HS-27A (cell line): ENCODE data around the gene IL33.

Experiments
- DNase-seq: peaks from one replicate; pipeline ENCODE4 v3.0.0-alpha.2; 2012; ENCODE audit warnings: low read depth, missing footprints

The IL33 gene

DNA sequence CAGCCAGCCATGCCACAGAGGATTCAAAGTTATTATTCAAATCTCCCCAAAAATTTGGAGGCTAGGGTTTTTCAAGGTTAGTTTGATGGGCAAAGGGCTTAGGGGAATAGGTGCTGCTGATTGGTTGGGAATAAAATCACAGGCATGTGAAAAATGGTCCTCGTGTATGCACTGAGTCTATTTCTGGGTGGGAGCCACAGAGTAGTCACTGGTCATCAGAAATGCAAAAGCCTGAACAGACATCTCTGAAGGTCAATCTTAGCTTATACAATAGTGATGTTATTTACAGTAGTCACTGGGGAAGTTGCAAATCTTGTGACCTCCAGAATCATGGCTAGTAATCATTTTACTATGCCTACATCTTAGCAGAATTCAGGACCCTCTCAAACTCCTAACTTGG is 1.3 kb downstream of the IL33 start:
- no peak for DNase-seq

- no peak for DNase-seq
Observed at GRCh38 chr9:6218099-6218502, 2.5 kb downstream of the IL33 start.

DNA sequence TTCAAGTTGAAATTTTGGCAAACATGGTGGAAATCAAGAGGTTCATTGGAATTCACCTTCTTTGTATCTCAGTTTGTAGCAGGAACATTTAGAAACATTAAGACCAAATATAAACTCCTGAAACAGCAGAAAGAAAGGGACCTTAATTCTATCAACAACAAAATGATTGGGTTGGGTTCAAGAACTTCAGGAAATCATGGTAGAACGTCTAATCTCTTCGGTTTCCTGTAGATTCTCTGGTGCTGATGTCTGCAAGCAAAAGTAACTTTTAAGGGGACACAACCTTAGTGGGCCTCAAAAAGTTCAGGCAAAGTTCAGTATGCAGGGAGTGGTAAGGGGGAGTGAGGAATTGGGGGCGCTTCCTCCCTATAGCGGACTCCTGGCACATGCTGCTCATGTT is 3.4 kb downstream of the IL33 start:
- DNase-seq: no peak

- DNase-seq: no peak
Observed at GRCh38 chr9:6219981-6220380, 4.4 kb downstream of the IL33 start.

DNA sequence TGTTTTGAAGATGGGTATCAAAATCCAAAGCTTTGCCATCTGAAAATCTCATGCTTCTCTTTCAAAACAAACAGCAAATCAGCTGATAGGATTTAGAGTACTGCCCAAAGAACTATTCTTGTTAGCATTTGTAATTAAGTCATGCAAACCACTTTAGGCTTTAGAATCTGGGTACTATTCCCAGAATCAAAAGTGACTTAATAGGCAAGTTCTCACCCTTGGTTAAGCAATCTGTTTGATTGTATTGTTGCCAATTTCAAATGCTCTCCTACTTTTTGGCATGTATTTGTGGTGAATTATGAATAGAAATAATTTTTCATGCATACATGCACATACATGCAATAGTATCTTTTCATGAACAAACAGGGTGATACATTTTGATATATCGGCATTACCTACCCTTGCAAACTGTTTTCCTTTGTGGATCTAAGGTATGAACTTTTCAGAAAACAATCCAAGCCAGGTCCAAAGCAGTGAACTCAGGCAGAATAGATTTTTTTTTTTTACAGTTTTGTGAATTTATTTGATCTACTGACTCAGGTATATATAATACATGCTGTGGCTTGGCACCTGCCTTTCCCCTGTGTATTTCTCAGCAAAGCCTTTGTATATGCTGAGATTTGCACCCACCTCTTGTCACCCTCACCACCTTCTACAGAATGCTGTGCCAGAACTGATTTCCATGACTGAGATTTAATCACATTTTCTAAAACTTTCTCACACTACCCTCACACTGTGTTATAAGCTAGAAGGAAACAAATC is 9.0 kb downstream of the IL33 start:
- no peak for DNase-seq

GRCh38 chr9:6226696-6227095 is 11.1 kb downstream of the IL33 start:
- no peak for DNase-seq

- DNase-seq: no peak
Observed at GRCh38 chr9:6229186-6229585, 13.6 kb downstream of the IL33 start.

GRCh38 chr9:6229619-6230018 is 14.0 kb downstream of the IL33 start:
- DNase-seq: no peak

DNA sequence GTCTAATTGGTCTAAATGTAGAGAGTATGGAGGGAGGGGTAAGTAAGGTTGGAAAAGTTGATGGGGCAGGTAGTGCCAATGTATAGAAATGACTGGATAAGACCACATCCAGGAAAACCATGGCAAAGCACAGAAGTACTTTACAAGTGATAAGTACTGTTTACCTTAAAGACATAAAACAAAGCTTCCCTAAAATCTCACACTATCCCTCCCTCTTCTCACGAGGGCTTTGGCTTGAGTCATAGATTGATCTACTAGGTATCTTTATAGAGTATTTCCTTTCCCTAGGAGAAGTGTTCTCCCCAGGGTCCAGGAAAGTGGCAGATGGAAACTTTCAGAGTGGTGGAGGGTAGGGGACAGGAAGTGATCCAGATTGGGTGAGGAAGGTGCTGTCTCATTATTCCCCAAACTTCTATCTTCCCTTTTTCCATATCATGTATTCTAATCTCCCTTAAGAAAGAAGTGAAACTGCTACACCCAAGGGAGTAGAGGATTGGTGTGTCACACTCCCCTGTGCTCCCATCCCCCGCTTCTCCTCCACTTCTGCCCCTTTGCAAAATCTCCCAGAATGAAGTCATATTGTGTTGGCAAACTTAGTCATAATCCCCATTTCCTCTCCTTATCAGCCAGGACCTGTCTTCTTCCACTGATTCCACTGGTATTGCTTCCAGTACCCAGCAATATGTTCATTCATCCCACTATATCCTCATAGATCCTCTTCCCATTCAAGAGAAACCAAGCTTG is 14.6 kb downstream of the IL33 start:
- no peak for DNase-seq

GRCh38 chr9:6232336-6232945 is 16.8 kb downstream of the IL33 start:
- no peak for DNase-seq

- no peak for DNase-seq
Observed at GRCh38 chr9:6234014-6234413, 18.4 kb downstream of the IL33 start.

DNA sequence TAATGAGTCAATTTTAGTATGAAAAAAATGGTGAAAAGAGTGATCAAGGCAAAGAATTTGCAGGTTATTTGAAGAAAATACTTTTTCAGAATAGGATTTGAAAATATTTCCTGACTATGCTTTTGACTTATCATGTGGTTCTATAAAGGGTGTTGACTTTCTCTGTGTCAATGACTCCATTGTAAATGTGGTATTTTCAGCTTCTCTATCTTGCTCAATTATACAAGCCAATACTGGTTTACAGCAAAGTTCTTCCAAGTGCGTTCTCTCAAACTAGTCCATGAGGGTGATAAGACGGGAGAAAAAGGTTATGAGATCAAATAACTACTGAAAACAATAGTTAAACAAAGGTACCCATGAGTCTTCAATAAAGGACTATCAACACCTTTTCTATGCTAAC is 21.7 kb downstream of the IL33 start:
- no peak for DNase-seq

DNA sequence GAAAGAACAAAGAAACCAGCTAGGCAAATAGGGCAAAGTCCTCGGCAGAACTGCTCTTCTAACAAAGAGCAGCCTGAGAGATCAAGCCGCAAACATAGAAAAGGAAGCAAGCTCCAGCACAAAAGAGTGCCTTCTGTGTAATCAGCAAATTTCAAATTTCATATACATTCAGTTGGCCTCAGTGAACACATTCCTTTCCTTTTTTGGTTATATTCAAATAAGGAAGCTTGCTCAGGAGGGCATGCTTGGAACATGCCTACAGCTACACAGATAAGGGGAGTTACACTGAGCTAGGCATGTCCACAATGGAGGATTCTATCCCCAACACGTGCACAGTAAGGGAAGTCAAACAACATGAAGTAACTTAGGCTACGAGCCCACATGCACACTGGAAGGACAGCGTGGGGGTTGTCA is 23.4 kb downstream of the IL33 start:
- DNase-seq: no peak

DNA sequence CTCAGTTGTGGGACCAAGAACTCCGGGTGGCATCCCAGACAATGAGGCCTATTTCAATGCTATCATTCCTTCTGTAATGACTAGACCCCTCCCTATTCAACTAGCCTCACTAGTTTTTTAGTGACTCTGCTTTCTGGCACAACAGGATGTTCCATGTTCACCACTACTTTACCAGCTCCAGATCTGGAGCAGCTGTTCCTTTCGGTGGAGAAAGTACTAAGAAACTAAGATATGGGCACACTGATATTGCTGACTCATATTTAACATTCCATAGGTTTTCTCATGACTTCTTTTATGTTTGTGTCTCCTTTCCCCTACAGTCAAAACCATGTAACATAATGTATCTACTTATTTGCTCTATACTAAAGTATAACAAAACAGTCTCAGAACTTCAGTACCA is 24.1 kb downstream of the IL33 start:
- DNase-seq: no peak

GRCh38 chr9:6243746-6244145 is 28.1 kb downstream of the IL33 start:
- no peak for DNase-seq

GRCh38 chr9:6247266-6247665 is 31.7 kb downstream of the IL33 start:
- no peak for DNase-seq

GRCh38 chr9:6268826-6269397 is 53.3 kb downstream of the IL33 start:
- no peak for DNase-seq

GRCh38 chr9:6270896-6271295 is 55.3 kb downstream of the IL33 start:
- DNase-seq: no peak

- DNase-seq: no peak
Observed at GRCh38 chr9:6271508-6272228, 56.1 kb downstream of the IL33 start.

DNA sequence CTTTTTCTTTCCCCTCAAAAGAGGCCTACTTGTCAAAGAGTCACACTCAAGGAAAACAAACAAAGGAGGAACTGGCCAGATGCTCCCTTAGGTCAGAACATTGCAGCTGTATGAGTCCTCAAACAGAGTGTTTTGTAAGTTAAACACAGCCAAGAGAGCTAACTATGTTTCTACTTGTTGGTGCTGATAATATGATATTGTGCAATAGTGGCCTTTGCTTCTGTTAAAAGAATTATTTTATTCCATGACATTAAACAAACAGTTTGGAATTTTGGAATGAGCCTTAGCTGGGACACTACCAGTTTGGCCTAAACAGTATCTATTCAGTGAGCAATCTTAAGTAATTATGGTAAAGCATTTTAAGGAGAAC is 56.6 kb downstream of the IL33 start:
- no peak for DNase-seq

GRCh38 chr9:6277417-6277816 is 61.8 kb downstream of the IL33 start:
- no peak for DNase-seq

DNA sequence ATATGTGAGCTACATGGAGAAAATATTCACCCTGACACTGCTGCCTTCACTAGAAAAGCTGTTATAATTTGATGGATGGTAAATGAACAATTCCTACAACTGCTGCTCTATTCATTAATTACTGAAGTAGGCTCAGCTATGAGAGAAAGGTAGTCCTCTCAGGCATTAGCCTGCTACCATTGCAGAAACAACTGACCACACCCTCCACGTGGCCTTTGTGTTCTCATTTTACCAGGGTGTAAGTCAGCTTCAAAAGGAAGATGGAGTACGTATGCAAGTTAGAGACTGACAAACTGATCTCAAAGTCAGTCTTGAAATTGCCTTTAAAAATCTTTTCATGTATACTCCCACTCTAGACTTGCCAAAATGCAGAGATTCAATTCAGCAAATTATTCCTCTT is 86.3 kb downstream of the IL33 start:
- no peak for DNase-seq
